NCI-H748 (cell line): Measurements from ENCODE around the gene MYH13.
"Not testable (repeated sequence)": the region's sequence is repeated elsewhere in the genome, so short reads cannot be mapped to it uniquely, and the experiment has no call there.

Experiments used
- DNase-seq: peaks from one replicate; lab custom pipeline; 2025; ENCODE audit not compliant: unreplicated experiment; lab: John Stamatoyannopoulos, UW

Gene MYH13

GRCh38 chr17:10305398-10305797, 67.4 kb downstream of the MYH13 start:
- no peak for DNase-seq

DNA sequence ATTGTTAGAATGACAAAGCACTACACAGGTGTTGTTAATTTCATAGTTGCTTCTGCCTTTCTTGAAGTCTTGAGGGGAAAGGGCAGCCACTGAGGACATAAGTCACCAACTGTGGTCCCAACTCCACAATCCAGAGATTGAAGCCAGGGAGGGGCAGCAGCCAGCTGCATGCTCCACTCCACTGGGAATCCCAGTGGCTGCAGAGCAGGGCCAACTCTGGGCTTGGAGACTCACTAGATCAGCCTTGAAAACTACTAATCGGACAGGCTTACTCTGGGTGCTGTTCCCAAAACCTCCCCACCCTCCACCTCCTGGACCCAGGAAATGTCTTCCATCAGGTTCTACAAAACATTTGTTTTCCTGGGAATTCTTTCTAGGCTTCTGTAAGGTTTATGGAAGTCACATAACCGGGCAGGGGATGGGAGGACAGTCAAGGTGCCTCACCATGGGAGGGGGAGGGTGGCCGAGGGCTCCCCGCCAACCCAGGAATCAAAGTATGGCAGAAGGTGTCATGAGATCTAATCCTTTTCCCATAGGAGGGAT, 68.0 kb downstream of the MYH13 start:
- no peak for DNase-seq

GRCh38 chr17:10297691-10298090, 75.1 kb downstream of the MYH13 start:
- DNase-seq = no peak

- DNase-seq = peak; percentile 18
These were observed 77.0 kb downstream of the MYH13 start for GRCh38 chr17:10295728-10296343.

- no peak for DNase-seq
These were observed 78.6 kb downstream of the MYH13 start for GRCh38 chr17:10294180-10294579.

DNA sequence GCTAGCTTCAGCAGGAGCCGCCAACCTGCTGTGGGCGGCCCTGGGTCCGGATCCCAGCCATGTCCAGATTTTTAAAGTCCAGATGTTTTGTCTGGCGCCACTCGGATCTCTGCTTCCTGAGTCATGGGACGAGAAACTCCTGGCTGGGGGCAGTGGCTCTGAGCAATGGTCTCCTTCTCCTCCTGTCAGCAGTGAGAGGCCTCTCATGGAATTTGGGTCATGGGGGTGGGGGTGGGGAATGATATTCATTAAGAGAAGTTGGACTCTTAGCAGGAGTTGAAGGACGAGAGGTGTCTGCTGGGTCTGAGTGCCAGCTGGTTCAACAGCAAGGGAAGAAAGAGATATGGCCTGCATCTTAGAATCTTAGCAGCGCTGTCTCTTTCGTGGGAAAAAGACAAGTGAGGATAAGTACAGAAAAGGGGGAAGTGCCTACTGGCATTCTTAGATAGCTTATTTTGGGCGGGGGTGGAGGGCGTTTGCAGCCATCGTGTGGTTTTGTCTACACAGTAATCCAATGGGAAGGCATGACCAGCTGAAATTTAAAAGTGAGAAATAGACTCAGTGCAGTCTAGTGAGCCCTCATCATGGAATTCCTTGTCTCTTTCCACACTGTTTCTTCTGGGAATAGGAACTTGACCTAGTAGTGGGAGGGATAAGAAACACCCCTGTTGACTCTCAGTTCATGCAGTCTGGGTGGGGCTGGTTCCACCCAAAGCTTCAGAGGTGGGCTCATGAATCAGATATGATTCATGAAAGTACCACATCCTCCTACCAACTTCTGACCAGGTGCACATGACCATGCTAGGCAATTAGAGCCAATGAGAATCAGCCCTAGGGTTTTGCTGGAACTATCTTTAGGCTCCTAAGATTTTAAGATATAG, 80.5 kb downstream of the MYH13 start:
- DNase-seq = no peak

- not testable (repeated sequence) for DNase-seq
These were observed 81.2 kb downstream of the MYH13 start for GRCh38 chr17:10291576-10291975.

DNA sequence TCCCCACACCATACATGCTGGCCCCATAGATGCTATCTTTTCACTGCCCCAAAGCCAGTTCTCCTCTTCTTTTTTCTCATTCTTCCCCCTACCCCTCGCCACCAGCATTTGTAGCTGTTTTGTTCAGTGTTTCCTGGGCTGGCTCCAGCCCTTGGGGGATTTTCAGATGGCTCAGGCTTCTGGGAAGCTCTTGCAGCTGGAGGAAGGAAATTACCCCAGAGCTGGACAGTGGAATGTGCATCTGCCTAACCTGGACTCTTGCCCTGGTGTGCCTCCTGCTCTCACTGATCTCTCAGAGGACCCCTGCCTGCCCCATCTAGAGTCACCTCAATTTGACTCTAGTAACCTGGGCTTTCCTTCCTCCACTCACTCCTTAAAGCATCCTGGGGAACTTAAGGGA, 82.8 kb downstream of the MYH13 start:
- DNase-seq = no peak

DNA sequence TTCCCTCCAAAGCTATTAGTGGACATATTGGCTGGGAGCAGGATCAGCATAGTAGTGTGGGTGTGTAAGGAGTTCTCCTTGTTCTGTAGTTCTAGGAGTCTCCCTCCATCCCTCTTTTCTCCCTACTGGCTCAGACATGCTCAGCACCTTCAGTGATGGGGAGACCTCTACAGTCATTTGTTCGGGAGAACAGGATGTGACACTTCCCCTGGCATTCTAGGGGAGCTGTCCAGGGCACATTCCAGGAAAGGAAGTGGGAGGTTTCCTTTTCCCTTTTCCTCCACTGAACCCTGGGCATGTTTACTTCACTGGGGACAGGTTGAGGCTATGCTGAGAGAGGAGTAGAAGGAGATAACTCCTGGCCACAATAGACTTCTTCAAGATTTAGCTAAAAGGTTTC, 86.5 kb downstream of the MYH13 start:
- DNase-seq = no peak

DNA sequence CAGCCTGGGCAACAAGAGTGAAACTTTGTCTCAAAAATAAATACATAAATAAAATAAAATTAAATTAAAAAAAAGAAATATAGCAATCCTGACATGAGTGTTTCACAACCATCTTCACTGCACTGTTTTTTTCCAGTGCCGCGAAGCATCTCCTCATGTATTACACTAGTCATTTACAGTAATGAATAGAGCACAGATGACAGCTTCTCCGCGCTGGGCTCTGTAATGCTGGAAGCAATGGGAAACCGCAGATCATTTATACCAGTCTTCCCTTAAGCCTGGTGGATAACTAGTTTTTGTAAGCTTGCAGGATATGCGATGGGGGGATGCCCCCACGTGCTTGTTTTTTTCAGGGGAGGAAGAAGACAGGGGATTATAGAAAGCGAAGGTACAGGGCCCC, 86.9 kb downstream of the MYH13 start:
- DNase-seq = no peak

DNA sequence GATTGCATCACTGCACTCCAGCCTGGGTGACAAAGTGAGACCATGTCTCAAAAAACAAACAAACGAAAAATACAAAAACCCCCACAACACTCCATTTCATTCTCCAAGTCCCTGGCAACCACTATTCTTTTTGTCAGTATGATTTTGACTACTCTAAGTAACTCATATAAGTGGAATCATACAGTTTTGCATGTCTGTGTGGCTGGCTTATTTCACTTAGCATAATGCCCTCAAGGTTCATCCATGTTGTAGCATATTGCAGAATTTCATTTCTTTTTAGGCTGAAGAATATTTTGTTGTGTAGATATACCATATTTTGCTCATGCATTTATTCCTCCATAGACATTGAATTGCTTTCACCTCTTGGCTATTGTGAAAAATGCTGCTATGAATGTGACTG, 92.7 kb downstream of the MYH13 start:
- no peak for DNase-seq

DNA sequence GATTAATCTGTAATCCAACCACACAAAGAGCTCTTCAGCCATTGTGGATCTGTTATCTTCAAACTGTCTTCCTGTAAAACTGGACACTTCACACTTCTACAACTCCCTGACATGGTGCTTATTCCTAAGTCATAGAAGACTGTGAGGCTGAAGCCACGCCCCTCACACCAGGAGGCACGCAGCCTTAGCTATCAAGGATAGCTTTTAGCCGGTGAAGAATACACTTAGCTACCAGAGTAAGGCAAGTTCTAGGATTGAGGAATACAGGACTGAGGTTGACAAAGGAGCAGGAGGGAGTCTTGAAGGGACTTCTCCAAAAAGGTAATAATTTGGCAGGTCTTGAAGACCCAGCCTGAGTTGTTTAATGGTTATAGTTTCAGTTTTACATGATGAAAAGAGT, 94.6 kb downstream of the MYH13 start:
- DNase-seq = peak; percentile 15

GRCh38 chr17:10276436-10276835, 96.4 kb downstream of the MYH13 start:
- no peak for DNase-seq

DNA sequence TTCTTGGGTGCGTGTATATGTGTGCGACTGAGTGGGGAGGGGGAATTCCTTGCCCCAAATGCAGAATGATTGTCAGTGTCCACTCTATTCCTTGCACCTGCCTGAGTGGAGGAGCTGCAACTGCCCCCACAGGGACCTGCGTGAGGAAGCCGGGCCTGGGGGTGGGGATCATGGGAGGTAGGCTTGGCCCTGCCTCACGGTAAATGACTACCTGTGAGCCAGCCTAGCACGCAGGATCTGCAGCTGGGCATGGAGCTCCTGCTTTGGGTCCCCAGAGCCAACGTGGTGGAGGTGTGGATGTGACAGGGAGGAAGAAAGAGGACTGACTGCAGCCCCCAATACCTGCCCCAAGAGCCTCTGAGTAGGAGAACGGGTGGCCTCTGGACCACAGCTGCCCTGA, 97.4 kb downstream of the MYH13 start:
- no peak for DNase-seq

GRCh38 chr17:10271106-10271562, 101.7 kb downstream of the MYH13 start:
- no peak for DNase-seq

DNA sequence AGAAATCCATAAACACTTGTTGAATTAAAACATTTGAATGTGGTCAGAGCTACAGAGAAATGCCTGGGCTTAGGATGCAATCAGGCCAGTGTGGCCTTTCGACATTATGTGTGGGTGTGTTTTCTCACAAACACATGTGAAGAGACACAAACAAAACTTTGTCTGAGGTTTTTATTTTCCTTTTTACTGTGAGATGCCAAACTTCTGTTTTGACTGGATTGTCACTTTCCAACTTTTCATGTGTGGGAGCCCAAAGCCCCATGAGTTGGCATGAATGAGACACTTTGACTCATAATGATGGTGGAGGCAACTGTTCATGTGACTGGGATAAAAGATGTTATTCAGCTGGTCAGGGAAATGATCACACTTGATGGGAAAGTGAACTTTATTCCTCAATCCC, 102.5 kb downstream of the MYH13 start:
- no peak for DNase-seq

- no peak for DNase-seq
These were observed 104.8 kb downstream of the MYH13 start for GRCh38 chr17:10268005-10268404.

DNA sequence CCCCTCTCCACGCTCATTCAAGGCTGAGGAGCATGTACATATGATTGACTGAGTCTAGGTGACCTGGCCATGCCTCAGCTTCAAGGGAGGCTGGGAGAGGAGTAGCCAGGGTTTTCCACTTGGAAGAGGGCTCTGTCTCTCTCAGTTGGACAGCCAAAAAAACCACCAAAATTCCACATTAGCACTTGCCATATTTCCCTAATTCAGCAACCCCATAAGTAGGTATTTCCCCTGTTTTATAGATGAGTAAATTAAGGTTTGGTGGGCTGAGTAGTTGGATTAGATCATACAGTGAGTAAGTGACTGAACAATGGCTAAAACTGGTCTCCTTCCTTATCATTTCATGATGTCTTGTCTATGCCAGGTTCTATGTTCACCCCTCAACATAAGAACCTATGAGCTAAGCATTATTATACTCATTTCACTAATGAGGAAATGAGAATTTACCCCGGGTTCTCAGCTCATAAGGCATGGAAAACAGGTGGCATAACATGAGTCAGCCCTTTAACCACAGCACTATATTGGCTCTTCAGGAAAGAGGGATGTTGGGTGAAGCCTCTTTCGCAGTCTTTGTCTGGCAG, 106.4 kb downstream of the MYH13 start:
- DNase-seq = no peak

DNA sequence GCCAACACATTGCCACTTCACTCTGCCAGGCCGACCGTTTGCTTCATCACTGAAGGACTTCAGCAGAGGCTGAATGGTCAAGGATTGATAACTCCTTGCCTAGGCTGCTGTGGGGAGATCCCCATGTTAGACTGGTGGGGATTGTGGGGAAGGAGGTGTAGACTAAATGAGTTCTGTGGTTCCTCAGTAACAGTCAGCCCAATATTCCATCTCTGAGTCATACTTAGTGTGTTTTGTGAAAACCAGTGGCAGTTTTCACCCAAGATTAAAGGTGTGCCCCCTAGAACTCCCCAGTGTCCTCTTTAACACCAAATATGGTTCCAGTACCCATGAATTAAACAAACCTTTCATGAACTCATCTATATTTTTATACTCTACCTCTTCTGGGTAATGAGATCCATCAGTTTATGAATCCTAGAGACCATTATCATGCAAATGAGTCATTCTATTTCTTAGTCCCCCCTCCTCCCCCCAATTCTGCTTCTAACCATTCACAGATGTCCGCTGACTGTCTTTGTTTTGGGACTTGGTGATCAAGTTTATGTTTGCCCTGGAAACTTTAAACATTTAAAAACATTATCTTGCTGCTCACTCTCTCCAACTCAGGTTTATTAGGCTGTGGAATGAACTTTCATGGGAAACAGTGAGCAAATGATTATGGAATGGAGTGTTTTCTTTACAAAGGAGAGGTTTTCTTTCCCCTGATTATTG, 107.6 kb downstream of the MYH13 start:
- DNase-seq = no peak

GRCh38 chr17:10264051-10264450, 108.8 kb downstream of the MYH13 start:
- DNase-seq = no peak

GRCh38 chr17:10262451-10262850, 110.4 kb downstream of the MYH13 start:
- no peak for DNase-seq
